Superior temporal gyrus (tissue), 1 donor: ENCODE data around the gene MRPS2.
"Not testable (repeated sequence)": the region's sequence is repeated elsewhere in the genome, so short reads cannot be mapped to it uniquely, and the experiment has no call there.

Experiments used
- DNase-seq: peaks from one replicate; pipeline ENCODE4 v3.0.0-alpha.2; 2016; ENCODE audit errors: extremely low spot score

Gene MRPS2

GRCh38 chr9:135531096-135531495, 30.6 kb downstream of the MRPS2 start:
- DNase-seq, result no peak

- no peak for DNase-seq
Observed at GRCh38 chr9:135533113-135533512, 32.6 kb downstream of the MRPS2 start.

- no peak for DNase-seq
Observed at GRCh38 chr9:135533674-135534073, 33.2 kb downstream of the MRPS2 start.

GRCh38 chr9:135534192-135534711, 33.8 kb downstream of the MRPS2 start:
- not testable (repeated sequence) for DNase-seq

- DNase-seq, result not testable (repeated sequence)
Observed at GRCh38 chr9:135534826-135535225, 34.3 kb downstream of the MRPS2 start.

GRCh38 chr9:135535631-135536030, 35.1 kb downstream of the MRPS2 start:
- DNase-seq, result not testable (repeated sequence)

GRCh38 chr9:135536216-135536615, 35.7 kb downstream of the MRPS2 start:
- no peak for DNase-seq

- not testable (repeated sequence) for DNase-seq
Observed at GRCh38 chr9:135543262-135543894, 42.9 kb downstream of the MRPS2 start.

GRCh38 chr9:135544981-135545635, 44.6 kb downstream of the MRPS2 start:
- DNase-seq, result no peak

GRCh38 chr9:135545646-135546176, 45.2 kb downstream of the MRPS2 start, which contains the start of gene OBP2A:
Gene OBP2A, plus strand, starts transcription at chr9:135546126. Its CDS starts 55 bp downstream, at chr9:135546181.
- DNase-seq, result not testable (repeated sequence)

GRCh38 chr9:135546792-135547617, 46.5 kb downstream of the MRPS2 start:
- DNase-seq, result not testable (repeated sequence)

GRCh38 chr9:135547756-135548736, 47.6 kb downstream of the MRPS2 start:
- DNase-seq, result no peak

- not testable (repeated sequence) for DNase-seq
Observed at GRCh38 chr9:135549478-135550343, 49.2 kb downstream of the MRPS2 start.

GRCh38 chr9:135550344-135550918, 49.9 kb downstream of the MRPS2 start:
- no peak for DNase-seq

- no peak for DNase-seq
Observed at GRCh38 chr9:135551031-135551430, 50.5 kb downstream of the MRPS2 start.

GRCh38 chr9:135551456-135551855, 51.0 kb downstream of the MRPS2 start:
- no peak for DNase-seq

GRCh38 chr9:135552021-135552697, 51.7 kb downstream of the MRPS2 start:
- DNase-seq, result no peak

- DNase-seq, result no peak
Observed at GRCh38 chr9:135552698-135553171, 52.3 kb downstream of the MRPS2 start.
